Measurements from ENCODE around the gene ZNF285.

The ZNF285 gene

DNA sequence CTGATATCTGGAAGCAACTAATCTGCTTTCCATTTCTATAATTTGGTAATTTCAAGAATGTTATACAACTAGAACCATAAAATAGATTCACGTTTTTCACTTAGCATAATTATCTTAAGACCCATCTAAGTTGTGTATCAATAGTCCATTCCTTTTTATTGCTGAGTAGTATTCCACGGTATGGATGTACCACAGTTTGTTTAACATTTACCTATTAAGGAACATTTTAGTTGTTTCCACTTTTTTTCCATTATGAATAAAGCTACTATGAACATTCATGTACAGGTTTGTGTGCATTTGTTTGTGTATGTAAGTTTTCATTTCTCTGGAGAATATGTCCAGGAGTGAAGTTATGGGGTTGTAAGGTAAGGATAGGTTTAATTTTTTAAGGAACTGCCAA is 26.6 kb downstream of the ZNF285 start:
- DNase-seq (ENCODE audit: low read depth) = no peak
- no peak overlapping the region for H3K4me3 ChIP-seq (ENCODE audit: low read depth, low read length)
- TF ChIP-seq CTCF (IDR thresholded peaks at IDR 0.05; ENCODE audit: control insufficient read depth, extremely low read depth, insufficient read depth) = no peak

DNA sequence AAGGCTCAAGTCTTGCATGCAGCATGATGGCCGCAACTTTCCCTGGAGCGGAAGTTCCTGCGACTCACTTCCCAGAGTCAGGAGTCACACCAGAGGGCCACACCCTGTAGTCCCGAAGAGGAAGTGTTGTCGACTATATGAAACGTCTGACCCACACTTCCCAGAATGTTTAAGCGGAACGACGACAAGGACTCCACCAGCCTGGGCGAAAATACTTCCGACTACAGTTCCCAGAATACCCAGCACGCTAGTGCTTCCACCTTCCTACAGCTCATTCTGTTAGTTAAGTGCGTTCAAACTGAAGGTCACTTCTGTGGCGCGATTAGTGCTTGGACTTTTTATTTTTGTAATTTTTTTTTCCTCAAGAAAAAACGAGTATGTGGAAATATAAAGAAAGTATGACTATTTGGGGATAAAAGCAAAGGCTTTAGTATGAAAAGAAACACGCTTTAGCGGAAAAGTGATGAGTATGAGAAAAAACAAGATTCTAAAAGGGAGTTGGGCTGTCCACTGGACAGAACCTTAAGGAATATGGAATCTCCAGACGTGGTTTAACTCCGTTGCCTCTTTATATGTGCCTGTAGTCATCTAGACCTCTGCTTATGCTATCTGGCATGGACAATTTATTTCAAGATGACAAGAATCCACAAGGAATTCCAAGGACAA is 29.5 kb downstream of the ZNF285 start:
- no peak for TF ChIP-seq CTCF (IDR thresholded peaks at IDR 0.05; ENCODE audit: control insufficient read depth, extremely low read depth, insufficient read depth)
- H3K4me3 ChIP-seq (ENCODE audit: low read depth, low read length) = 0 out of 2 replicates have a peak overlapping the region, but pooled peaks have one; percentile 15
- DNase-seq (ENCODE audit: low read depth) = no peak

GRCh38 chr19:44367024-44367423 is 34.4 kb downstream of the ZNF285 start:
- H3K4me3 ChIP-seq (ENCODE audit: low read depth, low read length) = no peak overlapping the region
- no peak for TF ChIP-seq CTCF (IDR thresholded peaks at IDR 0.05; ENCODE audit: control insufficient read depth, extremely low read depth, insufficient read depth)
- no peak for DNase-seq (ENCODE audit: low read depth)

- DNase-seq (ENCODE audit: low read depth) = peak; percentile 80
- peak within 1 kb of the TSS; percentile 66 for H3K4me3 ChIP-seq (ENCODE audit: low read depth, low read length)
- TF ChIP-seq CTCF (IDR thresholded peaks at IDR 0.05; ENCODE audit: control insufficient read depth, extremely low read depth, insufficient read depth) = no peak
Measured at GRCh38 chr19:44356383-44357111, 44.9 kb downstream of the ZNF285 start, which contains the start of gene ZNF112. Gene ZNF112, minus strand, starts transcription at chr19:44356680. Its CDS starts 16,141 bp downstream, at chr19:44340539.

- TF ChIP-seq CTCF (IDR thresholded peaks at IDR 0.05; ENCODE audit: control insufficient read depth, extremely low read depth, insufficient read depth) = no peak
- no peak for DNase-seq (ENCODE audit: low read depth)
- H3K4me3 ChIP-seq (ENCODE audit: low read depth, low read length) = no peak overlapping the region
Measured at GRCh38 chr19:44346556-44346955, 54.9 kb downstream of the ZNF285 start.

GRCh38 chr19:44345959-44346358 is 55.4 kb downstream of the ZNF285 start:
- H3K4me3 ChIP-seq (ENCODE audit: low read depth, low read length) = no peak overlapping the region
- DNase-seq (ENCODE audit: low read depth) = no peak
- TF ChIP-seq CTCF (IDR thresholded peaks at IDR 0.05; ENCODE audit: control insufficient read depth, extremely low read depth, insufficient read depth) = no peak
